ENCODE data around the gene TIMP2. TPM values are rescaled to one million over a fixed set of nuclear protein-coding genes. Genes with fewer than 3 reads are reported as not detected.

The TIMP2 gene
- total RNA-seq, 1 experiment from 2014 or later = 64.8 TPM

- Histone ChIP-seq H3K4me2 (ENCODE audit: low read length) (no peak overlapping the region), H3K36me3 (ENCODE audit: control insufficient read depth in 1 of 2, insufficient read depth in 2 of 2, low read length in 2 of 2) (no peaks in the 10 kb centered on the region), H3K27me3 (ENCODE audit: insufficient read depth, low read length) (no peaks in the 10 kb centered on the region), H2AFZ (ENCODE audit: low read depth, low read length, poor library complexity, severe bottlenecking) (no peak overlapping the region), H3K27ac (ENCODE audit: low read depth, low read length) (no peak overlapping the region), H3K4me3 (replicated peaks in 1 of 2; ENCODE audit: low read depth in 1 of 2, low read length in 2 of 2) (no peak overlapping the region), H3K9me3 (ENCODE audit: control insufficient read depth in 1 of 2, insufficient read depth in 1 of 2, low read depth in 1 of 2, low read length in 2 of 2) (no peaks in the 10 kb centered on the region), H3K4me1 (ENCODE audit: control insufficient read depth in 1 of 2, insufficient read depth in 2 of 2, low read length in 2 of 2) (peaks cover 0 to 13% of the 10 kb centered on the region in 2 experiments; a peak in 2 of 4 replicates), H3K9ac (ENCODE audit: low read length) (no peak overlapping the region), H4K20me1 (ENCODE audit: insufficient read depth) (no peaks in the 10 kb centered on the region), H3K9me2 (ENCODE audit: insufficient read depth) (no peaks in the 10 kb centered on the region), H3K79me2 (ENCODE audit: insufficient read depth, low read length) (peaks cover 2% of the 10 kb centered on the region; the same call in 1 of the 2 replicates)
- ChIA-PET CTCF (no interaction called here), POLR2A (no interaction called here), RAD21 (ENCODE audit: low non-redundant PET in 1 of 2, low total read pairs in 2 of 2, uncharacterized antibody in 2 of 2, unreplicated experiment in 2 of 2) (no interaction called here)
- BruUV-seq (replicated peaks) = no TSS peak
- ATAC-seq = no peak
- intact Hi-C loops (cut with micrococcal nuclease) = no loop called here
- TF ChIP-seq POLR2AphosphoS5 (IDR thresholded peaks at IDR 0.05; ENCODE audit: low read depth, low read length) = no peak
- no peak for TF ChIP-seq CBX3 (IDR thresholded peaks at IDR 0.05; ENCODE audit: low read depth)
- TF ChIP-seq ATF3 (IDR thresholded peaks at IDR 0.05) = no peak
- no peak for TF ChIP-seq MAX (IDR thresholded peaks at IDR 0.05)
- no peak for TF ChIP-seq POLR2A (IDR thresholded peaks at IDR 0.05; ENCODE audit: borderline replicate concordance, extremely low read depth, insufficient read depth, insufficient read length)
- TF ChIP-seq CTCF (IDR thresholded peaks at IDR 0.05 in 2 of 3, conservative IDR thresholded peaks at IDR 0.05 in 1 of 3; ENCODE audit: borderline replicate concordance in 1 of 3, insufficient read depth in 1 of 3, low read depth in 2 of 3, low read length in 2 of 3) = no peak
- TF ChIP-seq ZBTB33 (IDR thresholded peaks at IDR 0.05; ENCODE audit: extremely low read depth, insufficient replicate concordance, low read length) = no peak
- no peak for TF ChIP-seq RAD21 (IDR thresholded peaks at IDR 0.05; ENCODE audit: low read depth)
- no peak for TF ChIP-seq SP1 (IDR thresholded peaks at IDR 0.05; ENCODE audit: low read depth)
- no peak for TF ChIP-seq EZH2 (IDR thresholded peaks at IDR 0.05)
- no peak for TF ChIP-seq JUND (IDR thresholded peaks at IDR 0.05)
- no peak for TF ChIP-seq FOSL1 (IDR thresholded peaks at IDR 0.05; ENCODE audit: low read depth)
- TF ChIP-seq SIN3A (IDR thresholded peaks at IDR 0.05; ENCODE audit: low read depth) = no peak
- TF ChIP-seq ELF1 (IDR thresholded peaks at IDR 0.05; ENCODE audit: borderline replicate concordance, low read depth) = no peak
- no peak for TF ChIP-seq REST (IDR thresholded peaks at IDR 0.05; ENCODE audit: low read depth)
- no peak for TF ChIP-seq ZFX (IDR thresholded peaks at IDR 0.05)
- no peak for TF ChIP-seq TCF7L2 (IDR thresholded peaks at IDR 0.05; ENCODE audit: borderline replicate concordance, extremely low read depth, insufficient read depth, insufficient read length)
- no peak for TF ChIP-seq ZNF274 (IDR thresholded peaks at IDR 0.05; ENCODE audit: low read depth, low read length)
- TF ChIP-seq YY1 (IDR thresholded peaks at IDR 0.05; ENCODE audit: extremely low read depth, insufficient replicate concordance, low read depth, low read length) = no peak
- no peak for DNase-seq (ENCODE audit: low read depth, low spot score)
Measured at GRCh38 chr17:78904371-78904770, 20.8 kb downstream of the TIMP2 start.

Data from HCT116 (cell line).